Measurements from ENCODE around the gene PODN.
A peak's percentile ranks its signal among the peaks of the same experiment; 100 is the strongest.

The PODN gene

DNA sequence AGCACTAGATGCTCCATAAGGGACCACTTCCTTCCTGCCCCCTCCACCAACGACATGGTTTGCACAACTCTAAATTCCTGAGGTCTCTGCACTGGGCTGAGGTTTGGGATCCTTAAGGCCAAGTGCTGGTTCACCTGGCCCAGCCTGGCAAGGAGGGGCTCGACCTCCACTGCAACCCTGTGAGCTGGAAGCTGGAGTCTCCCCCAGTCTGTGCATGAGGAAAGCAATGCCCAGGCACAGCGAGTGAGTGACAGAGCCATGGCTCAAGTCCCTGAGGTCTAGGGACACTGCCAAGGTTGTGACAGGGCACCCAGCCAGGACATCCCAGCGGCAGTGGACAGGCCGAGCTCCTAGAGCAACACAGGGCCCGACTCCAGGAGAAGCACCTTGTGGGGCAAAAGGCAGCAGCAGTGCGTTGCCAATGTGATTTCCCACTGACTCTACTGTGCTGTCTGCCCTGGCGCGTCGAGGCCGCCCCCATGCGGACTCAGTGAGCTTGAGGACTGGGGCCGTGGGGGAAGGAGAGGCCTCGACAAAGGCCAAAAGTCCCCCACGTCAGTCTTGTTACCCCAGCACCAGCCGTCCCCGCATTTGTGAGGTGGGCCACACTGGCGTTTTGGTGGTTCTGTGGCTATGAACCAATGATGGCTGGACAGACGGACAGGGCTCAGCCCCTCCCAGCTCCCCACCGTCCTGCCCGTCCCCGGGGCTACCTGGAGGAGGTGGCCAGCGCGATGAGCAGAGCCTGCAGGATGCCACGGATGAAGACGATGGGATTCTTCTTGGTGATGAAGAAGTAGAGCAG is 30.0 kb downstream of the PODN start:
- no peak for DNase-seq

DNA sequence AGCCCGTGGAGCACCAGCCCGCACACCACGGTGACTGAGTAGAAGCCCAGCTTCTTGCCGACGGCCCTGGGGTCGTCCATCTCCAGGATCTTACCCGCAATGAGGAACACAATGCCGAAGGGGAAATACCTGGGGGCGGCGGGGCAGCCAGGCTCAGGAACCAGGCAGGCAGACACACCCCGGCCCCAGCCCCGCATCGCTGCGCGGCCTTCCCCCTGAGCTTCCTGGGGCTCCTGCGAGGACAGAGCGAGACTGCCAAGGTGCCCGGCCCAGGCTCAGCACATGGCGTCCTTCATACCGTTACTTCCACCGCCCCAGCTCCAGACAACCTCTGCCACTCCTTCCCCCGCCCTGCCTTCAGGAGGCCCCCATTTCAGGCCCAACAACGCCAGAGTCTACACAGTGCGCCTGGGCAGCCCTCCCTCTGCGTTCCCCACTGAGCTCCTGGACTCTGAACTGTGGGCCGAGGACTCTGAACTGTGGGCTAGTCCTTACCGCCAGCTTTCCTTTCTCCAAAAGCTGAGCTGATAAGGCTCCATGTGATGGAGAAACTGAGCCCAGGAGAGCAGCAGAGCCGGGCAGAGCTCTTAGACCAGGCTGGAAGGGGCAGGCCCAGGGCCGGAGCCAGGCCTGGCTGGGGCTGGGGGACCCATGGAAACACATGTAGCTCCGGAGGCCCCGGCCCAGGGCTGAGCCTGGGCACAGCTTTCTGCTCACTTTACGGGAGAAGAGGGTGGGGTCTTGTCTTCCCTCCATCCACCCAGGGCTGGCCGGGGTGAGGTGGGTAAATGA is 30.8 kb downstream of the PODN start:
- DNase-seq, result no peak

DNA sequence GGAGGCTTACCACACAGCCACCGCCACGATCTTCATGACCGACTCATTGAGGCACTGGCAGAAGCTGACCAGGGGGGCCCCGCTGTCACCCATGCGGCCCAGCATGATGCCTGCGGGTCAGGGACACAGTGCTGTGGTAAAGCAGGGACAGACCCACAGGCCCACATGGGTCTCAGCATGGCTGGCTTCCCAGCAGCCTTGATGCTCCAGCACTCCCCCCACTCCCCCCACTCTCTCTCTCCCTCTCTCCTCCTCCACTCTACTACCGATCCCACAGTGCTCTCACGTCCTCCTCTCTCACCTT is 31.4 kb downstream of the PODN start:
- no peak for DNase-seq

DNA sequence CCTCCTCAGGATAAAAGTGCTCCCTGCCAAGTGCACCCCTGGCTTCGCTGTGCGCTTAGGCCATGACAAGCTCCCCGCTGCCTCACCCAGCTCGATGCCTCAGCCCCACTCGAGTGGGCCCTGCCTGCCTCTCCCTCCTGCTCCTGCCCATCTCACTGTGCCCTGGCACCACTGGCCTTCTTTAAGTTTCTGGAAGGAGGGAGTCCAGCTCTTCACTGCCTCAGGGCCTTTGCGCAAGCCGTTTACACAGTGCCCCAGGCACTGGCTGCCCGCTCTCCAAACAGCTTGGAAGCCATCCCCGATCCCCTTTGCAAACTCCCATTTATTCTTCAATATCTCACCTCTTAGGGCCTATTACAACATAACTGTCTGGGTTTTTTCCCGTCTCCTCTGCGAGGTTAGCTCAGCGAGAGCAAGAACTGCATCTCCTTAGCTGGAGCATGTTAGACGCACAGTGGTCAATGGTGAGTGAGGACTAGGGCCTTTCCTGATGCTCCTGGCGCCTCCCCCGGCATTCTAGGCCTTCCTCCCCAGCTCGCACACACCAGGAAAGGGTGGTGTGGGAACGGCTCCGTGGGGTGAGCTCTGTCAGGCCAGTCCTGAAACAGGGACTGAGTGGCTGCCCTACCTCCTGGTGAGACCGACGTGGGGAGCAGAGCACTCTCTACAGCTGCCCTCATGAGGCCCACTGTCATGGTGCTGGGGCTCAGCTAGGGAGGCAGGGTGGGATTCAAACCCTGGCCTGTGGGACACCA is 31.9 kb downstream of the PODN start:
- DNase-seq, result no peak

DNA sequence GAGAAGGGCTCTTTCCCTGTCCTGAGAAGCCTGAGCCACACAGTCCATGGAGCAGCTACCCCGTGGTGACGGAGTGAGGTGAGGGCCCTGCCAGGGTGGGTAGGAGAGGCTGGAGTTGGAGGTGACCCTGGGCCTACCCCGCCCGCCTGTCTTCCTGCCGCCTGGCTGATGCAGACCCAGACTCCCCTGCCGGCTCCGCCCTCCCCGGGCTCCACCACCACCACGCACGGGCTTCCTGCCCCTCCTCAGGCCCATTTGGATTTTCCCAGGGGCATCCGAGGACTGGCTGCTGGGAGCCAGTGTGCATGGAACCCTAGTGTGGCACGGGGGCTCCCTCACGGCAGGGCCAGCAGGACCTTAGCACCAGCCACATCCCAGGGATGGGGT is 32.5 kb downstream of the PODN start:
- no peak for DNase-seq

DNA sequence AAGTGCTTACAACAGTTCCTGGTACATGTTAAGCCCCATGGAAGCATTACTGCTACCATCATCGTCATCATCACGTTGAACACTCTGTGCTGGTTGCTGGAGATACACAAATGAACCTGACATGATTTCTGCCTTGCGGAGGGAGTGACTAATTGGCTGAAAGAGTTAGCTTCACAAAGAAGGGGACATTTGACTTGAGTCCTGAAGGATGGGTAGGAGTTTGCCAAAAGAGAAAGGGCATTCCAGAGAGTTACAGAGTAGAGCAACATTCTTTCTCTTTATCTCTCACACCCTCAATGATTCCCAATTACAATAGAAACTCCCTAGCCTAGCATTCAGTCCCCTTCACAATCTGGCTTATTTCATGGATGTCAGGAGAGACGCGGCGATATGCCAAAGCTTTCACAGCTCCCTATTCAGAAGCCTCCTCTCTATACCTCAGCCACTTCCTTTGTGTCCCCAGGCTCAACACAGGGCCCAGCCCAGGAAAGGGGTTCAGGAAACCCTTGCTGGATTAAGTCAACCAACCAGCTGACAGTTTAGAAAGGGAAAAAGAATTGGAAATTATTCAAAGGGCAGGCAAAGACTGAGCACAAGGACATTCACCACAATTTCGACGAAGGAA is 42.4 kb downstream of the PODN start:
- DNase-seq, result no peak

DNA sequence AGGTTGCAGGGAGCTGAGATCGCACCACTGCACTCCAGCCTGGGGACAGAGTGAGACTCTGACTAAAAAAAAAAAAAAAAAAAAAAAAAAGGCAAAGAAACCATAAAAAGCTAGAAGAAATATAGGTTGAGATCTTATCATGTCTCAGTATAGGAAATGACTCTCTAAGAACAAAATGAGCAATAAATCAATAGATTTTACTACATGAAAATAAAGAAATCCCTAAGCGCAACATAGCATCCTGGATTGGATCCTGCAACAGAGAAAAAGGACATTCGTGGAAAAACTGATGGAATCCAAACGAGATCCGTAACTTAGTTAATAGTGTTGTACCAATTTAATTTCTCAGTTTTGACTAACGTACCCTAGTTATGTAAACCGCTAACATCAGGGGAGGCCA is 45.1 kb downstream of the PODN start:
- no peak for DNase-seq

DNA sequence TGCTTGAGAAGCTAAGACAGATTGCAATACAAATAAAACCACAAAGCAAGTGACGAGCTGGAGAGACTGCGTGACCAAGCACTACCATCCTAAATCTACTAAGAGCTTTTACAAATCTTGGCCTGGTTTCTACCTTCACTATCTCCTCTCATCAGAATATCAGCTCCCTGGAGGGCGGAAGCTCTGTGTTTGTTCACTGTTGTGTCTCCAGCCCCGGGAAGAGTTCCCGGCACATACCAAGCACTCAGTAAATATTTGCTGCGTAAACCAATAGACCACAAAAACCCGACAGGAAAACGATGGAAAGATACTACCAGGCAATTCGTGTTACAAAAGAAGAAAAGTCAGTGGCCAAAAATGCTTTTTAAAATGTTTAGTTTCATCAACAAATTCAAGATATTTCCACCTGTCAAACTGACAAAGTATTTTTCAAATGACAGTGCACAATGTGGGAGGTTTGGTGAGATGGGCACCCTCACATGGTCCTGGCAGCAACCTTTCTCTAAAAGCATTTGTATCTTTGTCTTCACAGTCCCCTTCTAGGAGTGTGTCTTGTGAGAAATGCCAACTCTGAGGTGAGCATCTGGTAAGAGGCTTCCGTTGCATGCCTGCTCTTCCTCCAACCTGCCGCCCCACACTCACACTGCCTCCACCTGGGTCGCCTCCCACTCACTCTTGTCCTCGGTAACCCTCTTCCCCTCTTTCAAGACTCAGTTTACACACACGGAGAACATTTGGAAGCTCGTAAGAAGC is 45.7 kb downstream of the PODN start:
- peak; percentile 59 for DNase-seq

DNA sequence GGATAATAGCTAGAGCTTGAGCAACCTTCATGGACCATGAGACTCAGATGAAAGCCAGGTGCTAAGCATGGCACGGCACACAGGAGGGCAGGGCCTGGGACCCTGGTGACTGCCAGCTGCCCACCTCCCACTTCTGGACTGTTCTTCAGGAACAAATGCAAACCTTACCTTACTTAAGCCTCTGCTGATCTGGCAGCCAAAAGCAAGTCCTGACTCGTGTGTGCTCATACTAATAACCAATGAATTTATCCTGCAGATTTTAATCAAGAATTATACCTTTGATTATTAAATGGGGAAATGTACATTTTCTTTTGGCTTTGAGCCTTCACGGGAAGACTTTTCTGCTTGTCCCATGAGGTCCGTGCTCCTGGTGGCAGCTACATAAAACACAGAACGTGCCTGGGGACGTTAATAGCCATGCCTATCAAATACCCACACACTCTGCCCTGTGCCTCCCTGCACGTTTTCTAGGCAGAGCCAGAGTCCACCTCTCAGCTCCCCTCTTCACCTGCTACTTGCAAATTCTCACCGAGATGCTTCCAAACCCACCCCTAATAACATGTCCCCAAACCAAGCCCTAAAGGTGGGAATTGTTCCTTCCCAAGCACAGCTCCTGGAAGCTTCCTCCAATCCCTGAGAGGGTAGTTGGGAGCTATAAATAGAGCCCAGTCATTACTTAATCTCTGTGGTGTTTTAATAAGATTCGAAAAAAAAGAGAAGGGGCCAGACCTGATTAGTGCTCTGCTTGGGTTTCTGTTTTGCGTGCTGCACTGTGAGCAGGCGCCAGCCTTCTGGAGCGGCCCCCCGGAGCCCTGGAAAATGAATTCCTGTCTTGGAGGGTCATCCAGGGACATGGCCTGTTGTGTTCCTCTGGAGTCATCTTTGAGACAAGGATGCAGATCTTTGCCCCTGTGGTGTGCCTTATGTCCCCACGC is 46.9 kb downstream of the PODN start:
- DNase-seq, result no peak

DNA sequence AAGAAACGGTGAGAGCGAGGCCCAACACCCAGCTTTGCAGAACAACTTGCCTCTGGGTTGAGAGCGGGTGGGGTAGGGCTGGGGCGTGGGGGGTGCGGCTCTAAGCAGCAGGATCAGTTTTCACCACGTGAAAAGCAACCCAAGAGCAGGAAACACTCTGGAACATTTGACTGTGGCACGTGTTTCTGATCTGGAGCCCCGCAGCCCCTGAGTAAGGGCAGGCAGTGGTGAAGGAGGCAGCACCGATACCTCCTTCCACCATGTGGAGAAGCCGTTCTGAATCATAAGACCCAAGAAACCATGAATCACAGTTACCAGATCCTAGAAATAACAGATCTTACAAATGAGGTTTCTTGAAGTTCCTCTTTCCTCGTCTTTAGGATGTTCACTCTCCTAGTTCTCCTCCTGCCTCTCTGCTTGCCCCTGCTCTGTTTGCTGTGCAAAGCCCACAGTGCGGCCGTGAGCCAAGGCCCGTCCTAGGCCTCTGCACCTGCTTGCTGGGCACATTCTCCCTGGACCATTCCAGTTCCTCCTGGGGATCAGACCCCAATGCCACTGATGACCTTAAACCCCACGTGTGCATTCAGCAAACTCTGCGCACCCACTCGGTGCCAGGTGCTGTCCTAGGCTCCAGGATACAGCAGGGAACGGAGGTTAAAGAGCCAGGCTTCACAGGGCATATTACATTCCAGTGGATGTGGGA is 48.5 kb downstream of the PODN start:
- no peak for DNase-seq

DNA sequence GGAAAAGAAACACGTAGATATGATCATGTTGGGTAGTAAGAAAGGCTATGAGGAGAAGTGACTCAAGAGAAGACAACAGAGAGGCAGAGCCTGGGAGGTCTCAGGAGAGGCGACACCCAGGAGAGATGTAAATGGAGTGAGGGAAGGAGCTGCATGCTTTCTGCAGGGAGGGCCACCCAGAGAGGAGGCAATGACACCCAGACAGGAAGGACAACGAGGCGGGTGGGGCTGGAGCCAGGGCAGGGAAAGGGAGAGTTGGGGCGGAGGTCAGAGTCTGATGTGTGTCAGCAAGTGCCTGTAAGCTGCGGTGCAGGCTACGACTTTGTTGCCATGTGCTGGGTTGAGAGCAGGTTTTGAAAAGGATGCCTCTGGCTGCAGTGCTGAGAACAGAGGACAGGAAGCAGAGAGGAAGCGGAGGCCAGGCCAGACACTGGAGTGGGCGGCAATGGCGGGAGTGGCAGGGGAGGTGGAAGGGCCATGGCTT is 49.1 kb downstream of the PODN start:
- DNase-seq, result no peak

DNA sequence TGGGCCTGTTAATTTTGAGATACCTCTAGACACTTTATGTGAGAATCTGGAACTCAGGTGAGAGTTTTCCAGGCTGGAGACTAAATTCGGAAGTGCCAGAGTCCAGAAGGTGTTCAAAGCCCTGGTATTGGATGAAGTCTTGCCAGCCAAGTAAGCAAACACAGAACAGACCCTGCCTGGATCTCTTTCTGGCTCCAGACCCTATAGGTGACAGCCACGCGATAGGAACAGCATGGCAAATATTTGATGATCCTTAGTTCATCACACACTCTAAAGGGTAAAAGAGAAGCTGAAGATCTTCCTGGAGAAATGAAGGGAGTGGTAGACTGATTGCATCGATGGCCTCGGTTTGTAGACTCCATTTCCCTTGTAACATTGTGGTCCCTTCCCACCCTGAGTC is 49.7 kb downstream of the PODN start:
- no peak for DNase-seq

DNA sequence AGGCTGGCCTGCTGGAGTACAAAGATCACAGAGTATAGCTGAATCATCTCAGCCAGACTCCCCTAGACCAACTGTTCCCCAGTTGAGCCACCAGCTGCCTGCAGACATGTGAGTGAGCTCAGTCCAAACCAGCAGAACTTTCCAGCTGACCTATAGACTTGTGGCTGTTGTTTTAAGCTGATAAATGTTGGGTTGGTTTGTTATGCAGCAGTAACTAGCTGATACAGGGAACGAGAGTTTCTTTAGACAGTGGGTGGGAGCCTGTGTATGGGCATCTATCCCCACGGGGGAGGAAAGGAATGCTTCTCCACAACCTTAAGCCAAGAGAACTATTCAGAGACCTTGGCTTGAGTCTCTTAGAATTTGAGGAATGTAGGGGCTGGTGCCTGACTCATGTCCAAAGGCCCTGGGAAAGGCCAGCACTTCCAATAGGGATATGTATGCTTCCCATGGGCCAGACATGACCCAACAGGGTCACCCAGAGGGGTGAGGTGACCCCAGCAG is 50.3 kb downstream of the PODN start:
- peak; percentile 74 for DNase-seq

DNA sequence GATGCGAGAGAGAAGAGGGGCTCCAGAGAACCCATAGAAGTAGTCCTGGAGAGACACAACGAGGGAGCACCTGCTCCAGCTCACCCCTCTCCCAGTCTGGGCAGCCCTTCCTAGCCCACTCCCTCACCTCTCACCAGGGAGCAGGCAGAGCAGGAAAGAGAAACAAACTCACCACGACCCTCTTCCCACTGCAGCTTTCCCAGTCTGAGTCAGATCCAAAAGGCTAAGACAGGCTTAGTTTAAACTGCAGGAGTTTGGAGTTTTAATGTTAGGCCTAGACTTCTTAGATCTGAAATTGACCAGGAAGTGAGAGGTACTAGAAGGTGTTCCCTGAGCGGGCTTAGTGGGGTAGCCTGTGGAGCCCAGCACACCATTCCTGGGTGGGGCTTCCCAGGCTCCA is 50.8 kb downstream of the PODN start:
- no peak for DNase-seq

DNA sequence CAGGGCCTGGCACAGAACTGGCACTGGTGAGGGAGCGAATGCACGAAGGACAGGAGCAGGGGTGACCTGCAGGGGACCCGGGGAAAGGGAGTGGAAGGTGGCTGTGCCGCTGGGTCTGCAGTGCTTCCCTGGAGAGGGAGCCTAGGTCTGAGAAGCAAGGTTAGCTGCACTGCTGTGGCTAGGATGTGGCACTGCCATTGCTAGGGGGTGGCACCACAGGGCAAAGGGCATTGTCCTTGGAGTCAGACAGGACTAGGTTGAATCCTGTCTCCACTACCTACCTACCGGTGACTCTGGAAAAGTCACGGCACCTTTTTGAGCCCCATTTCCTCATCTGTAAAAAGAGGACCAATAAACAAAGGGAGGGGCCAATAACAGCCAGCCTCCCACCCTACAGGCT is 52.1 kb downstream of the PODN start:
- no peak for DNase-seq

DNA sequence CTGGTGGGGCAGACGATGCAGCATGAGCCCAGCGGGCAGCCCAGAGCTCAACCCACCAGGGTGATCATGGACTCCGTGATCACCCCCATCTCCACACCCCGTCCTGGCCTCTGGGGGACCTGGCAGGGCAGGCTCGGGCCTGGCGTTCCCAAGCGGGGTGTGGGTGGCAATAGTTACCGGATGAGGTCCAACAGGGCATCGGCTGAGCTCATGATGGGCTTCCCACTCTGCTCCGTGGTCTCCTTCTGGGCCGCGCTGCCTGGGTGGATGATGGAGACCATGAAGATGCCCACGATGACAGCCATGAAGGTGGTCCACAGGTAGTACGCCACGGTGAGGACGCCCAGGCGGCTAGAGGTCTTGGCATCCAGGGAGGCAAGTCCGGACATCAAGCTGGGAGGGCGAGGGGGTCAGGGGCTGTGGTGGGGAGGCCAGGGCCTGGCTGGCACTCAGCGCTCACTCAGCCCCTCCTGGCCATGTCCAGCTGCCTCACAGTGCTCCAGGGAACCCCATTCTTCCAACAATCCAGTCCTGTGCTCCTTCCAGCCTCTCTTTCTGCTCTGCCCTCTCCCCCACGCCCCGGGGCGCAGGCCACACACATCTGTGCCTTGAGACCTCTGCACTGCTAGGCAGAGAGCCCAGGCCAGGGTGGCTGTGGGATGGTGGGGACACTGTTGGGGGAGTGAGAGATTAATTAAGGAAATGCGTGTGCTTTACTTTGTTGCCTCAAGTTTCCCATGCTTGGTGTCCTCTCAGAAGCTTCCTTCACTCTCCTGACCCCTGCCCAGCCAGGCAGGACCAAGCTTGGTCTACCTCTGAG is 52.8 kb downstream of the PODN start:
- DNase-seq, result no peak

DNA sequence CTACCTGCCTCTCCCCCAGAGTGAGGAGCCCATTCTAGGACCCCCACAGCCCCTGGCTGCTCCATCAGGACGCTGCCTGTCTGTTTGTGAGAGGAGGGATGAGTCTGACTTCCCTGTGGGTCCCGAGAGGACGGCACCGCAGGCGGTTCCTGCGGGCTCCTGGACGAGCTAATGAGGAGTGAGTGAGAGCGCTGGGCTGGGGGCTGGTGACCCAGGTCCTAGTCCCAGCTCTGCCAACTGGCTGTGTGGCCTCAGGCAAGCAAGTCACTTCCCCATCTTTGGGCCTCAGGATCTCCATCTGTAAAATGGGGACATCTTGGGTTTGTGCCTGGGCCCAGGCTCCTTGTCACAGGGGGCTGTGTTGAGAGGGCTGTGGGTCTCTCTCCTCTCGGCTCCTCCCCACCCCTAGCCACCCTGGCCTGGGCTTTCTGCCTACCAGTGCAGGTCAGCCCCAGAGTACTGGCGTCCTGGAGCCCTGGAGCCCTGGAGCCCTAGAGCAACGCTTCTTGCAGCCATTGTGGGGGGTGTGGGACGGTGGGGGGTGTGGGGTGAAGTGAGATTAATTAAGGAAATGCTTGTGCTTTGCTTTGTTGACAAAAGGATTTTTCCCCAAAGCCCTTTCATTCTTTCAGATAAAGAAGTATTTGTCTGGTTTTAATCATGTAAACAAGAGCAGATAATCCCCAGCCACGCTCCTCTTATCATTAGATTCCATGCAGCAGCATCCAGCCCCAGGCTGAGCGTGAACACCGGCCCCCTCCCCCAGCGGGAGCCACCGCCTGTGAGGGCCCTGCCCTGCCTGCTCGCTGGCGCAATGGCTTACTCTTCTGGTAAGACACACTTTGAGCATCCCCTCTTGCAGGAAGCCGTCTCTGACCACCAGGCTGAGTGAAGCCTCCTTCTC is 53.6 kb downstream of the PODN start:
- DNase-seq, result no peak

DNA sequence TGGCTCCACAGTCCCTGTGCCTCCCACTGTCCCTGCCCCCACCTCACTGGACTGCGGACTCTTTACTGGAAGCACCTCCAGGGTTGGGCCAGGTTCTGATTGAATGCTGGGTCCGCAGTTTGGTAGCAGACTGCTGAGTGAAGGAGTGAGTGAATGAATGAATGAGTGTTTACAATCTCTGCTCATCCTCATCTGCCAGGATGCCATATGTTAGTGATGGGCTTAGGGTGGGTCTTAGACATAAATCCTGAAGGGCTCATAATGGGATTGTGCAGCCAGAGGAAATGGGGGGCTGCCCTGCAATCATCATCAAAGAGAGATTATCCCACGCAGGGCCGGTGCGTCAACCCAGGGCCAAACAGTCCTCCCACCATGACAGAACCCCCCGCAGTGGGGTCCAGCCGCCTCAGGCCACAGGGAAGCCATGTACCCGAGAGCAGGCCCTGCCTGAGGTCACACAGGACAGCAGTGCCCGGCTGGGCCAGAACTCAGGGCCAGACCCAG is 54.3 kb downstream of the PODN start:
- DNase-seq, result no peak
